T1000 (cell line): ENCODE results near the gene STAT1.

Experiments
- DNase-seq: peaks from one replicate; lab custom pipeline; 2025; ENCODE audit warnings: mixed read lengths; lab: John Stamatoyannopoulos, UW

STAT1 gene

DNA sequence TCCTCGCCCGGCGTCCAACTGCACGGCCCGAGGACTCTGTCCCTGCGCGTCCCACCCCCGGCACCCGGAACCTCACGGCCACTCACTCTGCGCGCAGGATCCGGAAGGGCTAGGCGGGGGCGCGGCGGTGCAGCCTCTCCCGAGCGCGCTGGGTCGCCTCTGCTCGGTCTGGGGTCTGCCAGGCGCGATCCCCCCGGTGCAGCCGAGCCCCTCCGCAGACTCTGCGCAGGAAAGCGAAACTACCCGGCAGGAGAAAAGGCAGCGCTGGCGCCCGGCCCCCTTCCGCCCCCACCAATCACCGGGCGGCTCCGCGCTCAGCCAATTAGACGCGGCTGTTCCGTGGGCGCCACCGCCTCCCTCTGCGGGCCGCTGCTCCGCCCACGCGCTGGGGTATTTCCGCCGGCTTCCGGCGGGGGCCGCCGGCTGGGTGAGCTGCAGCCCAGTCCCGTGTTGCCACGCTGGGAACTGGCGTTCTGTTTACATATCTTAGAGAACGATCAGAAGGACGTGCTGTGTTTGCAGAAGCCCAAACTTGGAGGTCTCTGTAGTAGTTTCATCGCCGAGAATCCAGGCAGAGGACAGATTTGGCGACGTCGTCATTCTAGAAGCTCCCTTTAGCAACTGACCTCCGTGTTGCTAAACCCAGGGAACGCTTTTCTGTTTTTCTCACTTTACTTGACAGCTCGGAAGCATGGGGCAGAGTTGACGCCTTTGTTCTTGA is at the start of gene STAT1:
STAT1 (minus strand) TSS at position 240 of the 721 bp plus-strand sequence. CDS start 4,168 bp downstream, outside the sequence.
- peak; percentile 82 for DNase-seq

DNA sequence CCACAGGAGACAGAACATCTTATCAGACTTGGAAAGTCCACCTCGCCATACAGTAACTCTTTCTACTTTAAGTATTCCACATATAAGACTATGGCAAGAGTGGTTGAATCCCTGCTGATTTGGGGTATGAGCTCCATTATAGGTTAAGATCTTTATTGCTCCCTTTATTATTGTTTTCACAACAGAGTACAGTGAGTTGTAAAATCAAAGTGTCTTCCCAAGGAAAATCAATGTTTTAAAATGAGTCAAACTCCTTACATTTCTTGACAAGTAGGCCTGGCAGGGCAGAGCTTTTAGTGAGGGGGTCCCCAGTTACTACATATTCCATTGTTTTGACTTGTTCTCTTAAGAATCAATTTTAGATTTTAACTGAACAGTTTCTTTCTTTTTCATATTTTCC is 49.6 kb upstream of the STAT1 start:
- DNase-seq, result no peak

- no peak for DNase-seq
These were observed 47.5 kb upstream of the STAT1 start for GRCh38 chr2:191061381-191061980.

DNA sequence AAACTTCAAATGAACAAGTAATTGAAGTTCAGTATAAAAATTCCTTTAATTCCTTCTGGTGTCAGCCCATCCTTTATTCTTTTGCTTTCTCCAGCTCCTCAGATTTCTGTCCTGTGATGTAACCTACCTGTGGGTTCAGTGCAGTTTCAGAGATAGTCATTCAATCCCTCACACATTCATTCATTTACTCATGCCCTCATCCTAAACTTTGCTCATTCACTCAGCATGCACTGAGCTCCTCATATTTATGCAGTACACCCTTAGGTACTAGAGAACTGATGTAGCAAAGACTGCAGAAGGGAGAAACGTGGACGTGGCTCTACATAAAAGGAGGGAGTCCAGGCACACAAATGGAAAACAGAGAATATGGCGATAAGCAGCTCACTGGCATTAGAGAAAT is 45.3 kb upstream of the STAT1 start:
- no peak for DNase-seq

DNA sequence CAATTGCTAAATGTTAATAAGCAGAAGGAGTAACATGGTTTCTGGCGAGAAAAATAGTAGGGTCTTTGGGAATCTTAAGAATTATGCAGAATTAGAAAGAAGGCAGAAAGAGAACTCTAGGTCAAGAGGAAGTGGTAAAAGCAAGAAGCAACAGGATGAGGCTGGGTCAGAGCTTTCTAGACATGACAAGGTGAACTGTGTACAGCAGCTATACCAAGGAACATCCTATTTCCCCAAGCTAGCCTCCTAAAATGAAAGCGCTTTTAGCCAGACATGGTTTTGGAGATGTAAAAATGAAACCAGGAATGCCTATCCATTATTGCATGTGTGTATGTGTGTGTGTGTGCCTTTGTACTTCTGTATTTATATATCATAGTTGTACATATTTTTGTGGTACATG is 42.3 kb upstream of the STAT1 start:
- DNase-seq, result no peak

GRCh38 chr2:191053256-191053655 is 39.3 kb upstream of the STAT1 start:
- DNase-seq, result no peak

DNA sequence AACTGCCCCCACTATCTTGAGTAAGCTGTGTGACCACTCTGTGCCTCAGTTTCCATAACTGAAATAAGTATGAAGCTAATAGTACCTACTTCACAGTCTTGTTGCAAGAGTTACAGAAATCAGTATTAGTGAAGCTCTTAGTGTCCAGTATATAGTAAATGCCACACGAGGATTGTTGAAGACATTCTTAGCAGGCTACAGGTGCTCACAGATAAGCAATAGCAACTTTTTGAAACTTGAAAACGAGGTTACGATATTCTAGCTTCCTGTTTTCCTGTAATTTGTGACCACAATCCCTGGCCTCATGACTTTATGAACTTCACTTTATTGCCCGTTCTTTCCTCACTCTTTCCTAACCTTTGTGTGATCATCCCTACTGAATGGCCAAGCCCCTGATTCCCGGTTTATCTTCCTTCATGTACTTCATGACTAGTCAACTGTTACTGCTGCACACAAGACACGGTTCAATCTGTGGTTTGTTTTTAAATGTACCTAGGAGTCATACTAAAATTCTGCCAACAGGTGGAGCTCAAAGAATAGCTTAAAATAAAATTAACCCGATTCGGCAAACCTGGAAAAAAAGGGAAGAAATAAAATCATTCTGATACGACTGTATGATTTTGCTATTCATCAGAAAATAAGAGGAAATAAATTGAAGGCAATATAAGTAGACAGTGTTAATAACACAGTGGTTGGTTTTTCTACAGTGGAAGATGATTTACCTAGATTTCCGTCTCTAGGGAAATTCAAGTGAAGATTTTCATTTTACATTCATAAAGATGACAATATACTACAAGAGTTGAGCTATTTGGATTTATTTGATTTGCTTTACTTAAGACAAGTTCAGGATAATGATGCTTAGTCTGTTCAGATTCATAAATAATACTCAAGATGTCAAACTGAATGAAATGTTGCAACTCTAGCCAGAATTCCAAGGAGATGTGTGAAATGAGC is 38.1 kb upstream of the STAT1 start:
- DNase-seq, result no peak

DNA sequence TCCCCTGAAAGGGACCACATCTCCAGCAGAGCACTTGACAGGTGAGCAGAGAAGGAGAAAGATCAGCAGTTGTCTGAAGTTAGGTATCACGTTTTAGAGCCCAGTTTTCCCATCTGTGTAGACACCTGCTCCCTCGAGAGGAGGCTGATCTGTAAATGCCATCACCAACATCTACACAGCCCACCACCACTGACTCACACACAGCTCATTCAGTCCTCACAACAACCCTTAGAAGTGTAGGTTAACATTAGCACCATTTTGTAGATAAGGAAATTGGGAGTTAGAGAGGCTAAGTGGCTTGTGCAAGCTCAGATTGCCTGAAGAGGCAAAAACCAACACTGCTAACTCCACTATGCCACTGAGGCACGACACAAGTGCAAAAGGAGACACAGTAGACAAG is 37.2 kb upstream of the STAT1 start:
- DNase-seq, result no peak

GRCh38 chr2:191050640-191050987 is 36.6 kb upstream of the STAT1 start:
- peak; percentile 34 for DNase-seq

DNA sequence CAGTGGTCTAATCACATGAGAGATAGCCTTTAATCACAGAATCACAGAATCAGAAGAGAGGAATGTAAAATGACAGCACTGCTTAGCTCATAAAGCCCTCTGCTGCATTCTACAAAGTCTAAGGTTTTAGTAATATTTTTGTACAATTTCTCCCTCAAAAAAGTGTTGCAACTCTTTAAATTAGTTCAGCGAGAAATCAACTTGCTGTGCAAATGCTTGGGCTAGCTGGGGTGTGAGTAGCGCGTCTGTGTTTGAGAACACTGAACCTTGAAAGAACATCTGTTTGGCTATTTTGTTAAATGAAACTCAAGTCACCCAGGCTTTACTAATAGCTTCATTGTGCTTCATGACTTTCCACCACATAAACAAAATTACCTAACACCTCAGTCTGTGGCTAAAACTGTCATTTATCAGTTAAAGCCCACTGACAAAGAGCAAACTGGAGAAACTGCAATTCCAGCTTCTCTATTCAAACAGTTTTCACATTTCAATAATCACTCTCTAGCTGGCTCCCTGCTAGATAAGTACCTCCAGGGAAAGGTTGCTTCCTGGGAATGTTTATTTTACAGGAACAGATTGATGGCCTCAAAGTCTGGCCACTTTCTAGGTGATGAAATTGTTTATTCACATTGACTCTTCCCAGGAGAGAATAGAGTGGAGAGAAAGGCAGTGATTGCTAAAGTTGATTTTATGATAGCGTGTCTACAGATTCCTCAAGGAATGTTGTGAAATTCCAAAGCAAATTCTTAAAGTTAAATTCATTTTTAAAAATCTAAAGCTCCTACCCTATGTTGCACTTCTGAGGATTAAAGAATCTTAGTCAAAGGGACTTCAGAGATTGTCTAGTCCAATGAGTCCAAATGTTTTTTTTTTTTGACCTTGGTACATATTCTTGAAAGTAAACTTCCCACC is 36.0 kb upstream of the STAT1 start:
- no peak for DNase-seq

DNA sequence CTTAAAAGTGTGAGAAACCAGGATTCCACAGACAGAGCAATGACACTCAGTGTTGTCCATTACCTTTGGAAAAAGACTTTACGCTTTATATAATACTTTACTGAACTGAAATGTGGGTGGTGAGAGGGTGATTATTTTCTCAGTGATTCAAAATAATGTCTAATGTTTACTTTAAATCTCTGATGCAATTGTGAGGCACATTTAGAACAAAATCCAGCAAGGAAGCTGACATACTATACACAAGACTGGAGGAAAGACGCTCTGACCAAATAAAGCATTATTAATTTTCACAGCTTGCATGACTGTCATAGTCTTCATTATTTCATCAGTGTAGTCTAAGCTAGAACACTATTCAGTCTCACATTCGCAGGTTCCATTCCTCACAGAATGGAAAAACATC is 34.1 kb upstream of the STAT1 start:
- no peak for DNase-seq

- no peak for DNase-seq
These were observed 31.2 kb upstream of the STAT1 start for GRCh38 chr2:191045141-191045540.

DNA sequence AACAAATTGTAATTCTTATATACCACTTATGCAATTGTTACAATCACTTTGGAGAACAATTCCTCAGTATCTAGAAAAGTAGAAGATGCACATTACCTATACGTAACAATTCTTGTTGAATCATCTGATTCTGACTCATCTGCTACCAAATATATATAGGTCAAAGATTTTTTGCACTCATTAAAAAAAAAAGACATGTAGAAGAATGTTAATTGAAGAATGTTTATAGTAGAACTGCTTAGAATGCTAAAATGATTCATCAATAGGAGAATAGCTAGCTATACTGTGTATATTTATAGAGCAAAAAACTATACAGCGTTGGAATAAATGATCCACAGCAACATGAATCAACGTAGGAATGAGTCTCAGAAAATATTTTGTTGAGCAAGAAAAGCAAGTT is 29.5 kb upstream of the STAT1 start:
- DNase-seq, result no peak

- DNase-seq, result no peak
These were observed 27.6 kb upstream of the STAT1 start for GRCh38 chr2:191041418-191042161.

DNA sequence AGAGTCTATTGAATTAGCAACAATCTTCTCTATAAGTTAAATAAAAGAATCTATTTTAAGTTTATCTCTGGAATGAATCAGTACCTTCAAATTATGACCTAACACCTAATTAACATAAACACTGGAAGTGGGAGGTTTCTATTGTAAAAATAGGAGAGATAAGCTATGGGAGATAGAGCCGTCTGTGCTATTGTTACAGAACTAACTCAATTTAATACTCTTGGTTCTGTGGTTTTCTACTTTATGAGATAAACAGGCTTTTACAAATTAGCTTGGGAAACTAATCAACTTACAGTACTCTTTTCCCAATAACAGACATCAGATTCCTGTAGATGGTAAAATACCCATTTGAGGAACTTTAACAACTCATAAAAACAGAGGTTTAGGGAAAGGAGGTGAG is 25.6 kb upstream of the STAT1 start:
- DNase-seq, result no peak

- DNase-seq, result no peak
These were observed 24.8 kb upstream of the STAT1 start for GRCh38 chr2:191038741-191039140.

- no peak for DNase-seq
These were observed 24.3 kb upstream of the STAT1 start for GRCh38 chr2:191038241-191038725.

DNA sequence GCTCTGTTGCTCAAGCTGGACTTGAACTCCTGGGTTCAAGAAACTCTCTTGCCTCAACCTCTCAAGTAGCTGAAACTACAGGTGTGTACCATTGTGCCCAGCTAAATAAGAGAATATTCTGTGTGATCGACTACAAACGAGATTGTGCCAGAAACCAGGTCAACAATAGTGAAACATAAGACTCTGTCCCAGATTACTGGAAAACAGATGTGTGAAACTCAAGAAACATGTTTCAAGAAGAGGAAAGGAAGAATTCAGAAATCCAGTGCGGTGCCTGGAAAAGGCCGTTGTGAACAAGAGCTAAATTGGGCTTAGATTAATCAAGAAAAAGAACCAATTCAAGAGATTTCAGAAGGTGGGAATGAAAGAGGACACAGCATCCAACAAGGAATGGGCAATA is 23.4 kb upstream of the STAT1 start:
- DNase-seq, result no peak

- no peak for DNase-seq
These were observed 22.4 kb upstream of the STAT1 start for GRCh38 chr2:191036363-191036762.

GRCh38 chr2:191032588-191033429 is 18.8 kb upstream of the STAT1 start:
- no peak for DNase-seq
